ENCODE measurements around the gene PPP1R14D.

Gene PPP1R14D

GRCh38 chr15:40792394-40792793, 36.1 kb downstream of the PPP1R14D start:
- DNase-seq (ENCODE audit: low read depth in 1 of 2, low spot score in 1 of 2), result no peak
- no peaks in the 10 kb centered on the region for H3K27me3 ChIP-seq (ENCODE audit: insufficient read depth, poor library complexity, severe bottlenecking)
- H3K27ac ChIP-seq (replicated peaks), result no peak overlapping the region
- TF ChIP-seq SPI1 (IDR thresholded peaks at IDR 0.05; ENCODE audit: borderline replicate concordance, low read depth), result no peak
- TF ChIP-seq REST (IDR thresholded peaks at IDR 0.05; ENCODE audit: insufficient replicate concordance, low read depth), result no peak
- no peak for TF ChIP-seq GABPA (IDR thresholded peaks at IDR 0.05; ENCODE audit: low read depth)
- TF ChIP-seq CTCF (IDR thresholded peaks at IDR 0.05; ENCODE audit: insufficient read depth, low read length), result no peak
- no peak for TF ChIP-seq POLR2AphosphoS5 (IDR thresholded peaks at IDR 0.05; ENCODE audit: low read depth)
- H3K4me3 ChIP-seq (replicated peaks; ENCODE audit: insufficient read depth, low read length), result no peak overlapping the region

GRCh38 chr15:40790718-40791117, 37.8 kb downstream of the PPP1R14D start:
- DNase-seq (ENCODE audit: low read depth in 1 of 2, low spot score in 1 of 2), result no peak
- H3K27ac ChIP-seq (replicated peaks), result no peak overlapping the region

GRCh38 chr15:40789999-40790398, 38.5 kb downstream of the PPP1R14D start:
- DNase-seq (ENCODE audit: low read depth in 1 of 2, low spot score in 1 of 2), result no peak
- no peak overlapping the region for H3K4me3 ChIP-seq (replicated peaks; ENCODE audit: insufficient read depth, low read length)
- no peaks in the 10 kb centered on the region for H3K27me3 ChIP-seq (ENCODE audit: insufficient read depth, poor library complexity, severe bottlenecking)
- TF ChIP-seq SPI1 (IDR thresholded peaks at IDR 0.05; ENCODE audit: borderline replicate concordance, low read depth) (no peak), CTCF (IDR thresholded peaks at IDR 0.05; ENCODE audit: insufficient read depth, low read length) (no peak), GABPA (IDR thresholded peaks at IDR 0.05; ENCODE audit: low read depth) (no peak), POLR2AphosphoS5 (IDR thresholded peaks at IDR 0.05; ENCODE audit: low read depth) (no peak), REST (IDR thresholded peaks at IDR 0.05; ENCODE audit: insufficient replicate concordance, low read depth) (no peak)
- H3K27ac ChIP-seq (replicated peaks), result no peak overlapping the region

More at GRCh38 chr15:40790718-40791117, 37.8 kb downstream of the PPP1R14D start:
- Histone ChIP-seq H3K27me3 (ENCODE audit: insufficient read depth, poor library complexity, severe bottlenecking) (no peaks in the 10 kb centered on the region), H3K4me3 (replicated peaks; ENCODE audit: insufficient read depth, low read length) (no peak overlapping the region)
- no peak for TF ChIP-seq CTCF (IDR thresholded peaks at IDR 0.05; ENCODE audit: insufficient read depth, low read length)
- TF ChIP-seq SPI1 (IDR thresholded peaks at IDR 0.05; ENCODE audit: borderline replicate concordance, low read depth), result no peak
- no peak for TF ChIP-seq POLR2AphosphoS5 (IDR thresholded peaks at IDR 0.05; ENCODE audit: low read depth)
- no peak for TF ChIP-seq REST (IDR thresholded peaks at IDR 0.05; ENCODE audit: insufficient replicate concordance, low read depth)
- no peak for TF ChIP-seq GABPA (IDR thresholded peaks at IDR 0.05; ENCODE audit: low read depth)

Measured in HL-60 (cell line).